ENCODE data around the gene SLC37A2. TPM values are rescaled to one million over a fixed set of nuclear protein-coding genes. Genes with fewer than 3 reads are reported as not detected.

The SLC37A2 gene
- total and polyA plus RNA-seq, 2 of the 13 experiments (the other 11 are each of a cell fraction or from before 2014, with no cell fraction given): 4.6 to 7.1 TPM

GRCh38 chr11:125138966-125139365, 75.9 kb downstream of the SLC37A2 start:
- Histone ChIP-seq H2AFZ (ENCODE audit: low read length) (no peak overlapping the region), H3K27ac (ENCODE audit: extremely low read length, insufficient read depth, low read length) (no peak overlapping the region), H3K4me2 (ENCODE audit: low read depth, low read length) (no peak overlapping the region), H3K9me3 (ENCODE audit: low read length) (no peaks in the 10 kb centered on the region), H3K79me2 (ENCODE audit: insufficient read depth, low read length) (no peaks in the 10 kb centered on the region), H3K4me1 (ENCODE audit: insufficient read depth, low read length) (peaks cover 5% of the 10 kb centered on the region; the same call in 1 of the 2 replicates), H4K20me1 (ENCODE audit: insufficient read depth, low read length) (no peaks in the 10 kb centered on the region), H3K9ac (ENCODE audit: insufficient read depth, low read depth, low read length) (no peak overlapping the region), H3K36me3 (replicated peaks in 1 of 2; ENCODE audit: control insufficient read depth in 1 of 2, insufficient read depth in 2 of 2, low read length in 2 of 2) (no peaks in the 10 kb centered on the region), H3K4me3 (replicated peaks in 1 of 3; ENCODE audit: insufficient read depth in 1 of 3, low read depth in 2 of 3, low read length in 3 of 3) (no peak overlapping the region), H3K27me3 (ENCODE audit: control insufficient read depth in 1 of 2, insufficient read depth in 2 of 2, low read length in 2 of 2) (peaks cover 2 to 52% of the 10 kb centered on the region in 2 experiments)
- no peak for TF ChIP-seq ZFP90 (CRISPR knock-in tag; IDR thresholded peaks at IDR 0.05; ENCODE audit: borderline replicate concordance)
- TF ChIP-seq NFKBIZ (CRISPR knock-in tag; IDR thresholded peaks at IDR 0.05): no peak
- no peak for TF ChIP-seq CBX5 (CRISPR knock-in tag; IDR thresholded peaks at IDR 0.05; ENCODE audit: borderline replicate concordance)
- no peak for TF ChIP-seq ZNF230 (CRISPR knock-in tag; IDR thresholded peaks at IDR 0.05)
- no peak for TF ChIP-seq ELF1 (CRISPR knock-in tag; IDR thresholded peaks at IDR 0.05)
- no peak for TF ChIP-seq ZNF329 (CRISPR knock-in tag; IDR thresholded peaks at IDR 0.05; ENCODE audit: low read depth)
- TF ChIP-seq FOXK2 (IDR thresholded peaks at IDR 0.05): no peak
- TF ChIP-seq, protein P1, sequence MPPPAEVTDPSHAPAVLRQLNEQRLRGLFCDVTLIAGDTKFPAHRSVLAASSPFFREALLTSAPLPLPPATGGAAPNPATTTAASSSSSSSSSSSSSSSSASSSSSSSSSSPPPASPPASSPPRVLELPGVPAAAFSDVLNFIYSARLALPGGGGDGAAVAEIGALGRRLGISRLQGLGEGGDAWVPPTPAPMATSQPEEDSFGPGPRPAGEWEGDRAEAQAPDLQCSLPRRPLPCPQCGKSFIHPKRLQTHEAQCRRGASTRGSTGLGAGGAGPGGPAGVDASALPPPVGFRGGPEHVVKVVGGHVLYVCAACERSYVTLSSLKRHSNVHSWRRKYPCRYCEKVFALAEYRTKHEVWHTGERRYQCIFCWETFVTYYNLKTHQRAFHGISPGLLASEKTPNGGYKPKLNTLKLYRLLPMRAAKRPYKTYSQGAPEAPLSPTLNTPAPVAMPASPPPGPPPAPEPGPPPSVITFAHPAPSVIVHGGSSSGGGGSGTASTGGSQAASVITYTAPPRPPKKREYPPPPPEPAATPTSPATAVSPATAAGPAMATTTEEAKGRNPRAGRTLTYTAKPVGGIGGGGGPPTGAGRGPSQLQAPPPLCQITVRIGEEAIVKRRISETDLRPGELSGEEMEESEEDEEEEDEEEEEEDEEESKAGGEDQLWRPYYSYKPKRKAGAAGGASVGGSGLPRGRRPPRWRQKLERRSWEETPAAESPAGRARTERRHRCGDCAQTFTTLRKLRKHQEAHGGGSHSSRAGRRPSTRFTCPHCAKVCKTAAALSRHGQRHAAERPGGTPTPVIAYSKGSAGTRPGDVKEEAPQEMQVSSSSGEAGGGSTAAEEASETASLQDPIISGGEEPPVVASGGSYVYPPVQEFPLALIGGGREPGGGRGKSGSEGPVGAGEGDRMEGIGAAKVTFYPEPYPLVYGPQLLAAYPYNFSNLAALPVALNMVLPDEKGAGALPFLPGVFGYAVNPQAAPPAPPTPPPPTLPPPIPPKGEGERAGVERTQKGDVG (CRISPR knock-in tag; IDR thresholded peaks at IDR 0.05; ENCODE audit: borderline replicate concordance): no peak
- TF ChIP-seq EEA1 (CRISPR knock-in tag; IDR thresholded peaks at IDR 0.05; ENCODE audit: borderline replicate concordance): no peak
- TF ChIP-seq GLI4 (CRISPR knock-in tag; IDR thresholded peaks at IDR 0.05; ENCODE audit: borderline replicate concordance): no peak
- TF ChIP-seq, protein P2, sequence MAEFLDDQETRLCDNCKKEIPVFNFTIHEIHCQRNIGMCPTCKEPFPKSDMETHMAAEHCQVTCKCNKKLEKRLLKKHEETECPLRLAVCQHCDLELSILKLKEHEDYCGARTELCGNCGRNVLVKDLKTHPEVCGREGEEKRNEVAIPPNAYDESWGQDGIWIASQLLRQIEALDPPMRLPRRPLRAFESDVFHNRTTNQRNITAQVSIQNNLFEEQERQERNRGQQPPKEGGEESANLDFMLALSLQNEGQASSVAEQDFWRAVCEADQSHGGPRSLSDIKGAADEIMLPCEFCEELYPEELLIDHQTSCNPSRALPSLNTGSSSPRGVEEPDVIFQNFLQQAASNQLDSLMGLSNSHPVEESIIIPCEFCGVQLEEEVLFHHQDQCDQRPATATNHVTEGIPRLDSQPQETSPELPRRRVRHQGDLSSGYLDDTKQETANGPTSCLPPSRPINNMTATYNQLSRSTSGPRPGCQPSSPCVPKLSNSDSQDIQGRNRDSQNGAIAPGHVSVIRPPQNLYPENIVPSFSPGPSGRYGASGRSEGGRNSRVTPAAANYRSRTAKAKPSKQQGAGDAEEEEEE (CRISPR knock-in tag; IDR thresholded peaks at IDR 0.05; ENCODE audit: borderline replicate concordance): no peak
- no peak for TF ChIP-seq ZNF121 (CRISPR knock-in tag; IDR thresholded peaks at IDR 0.05)
- TF ChIP-seq ZFAT (CRISPR knock-in tag; conservative IDR thresholded peaks at IDR 0.05): no peak
- TF ChIP-seq, protein P3, sequence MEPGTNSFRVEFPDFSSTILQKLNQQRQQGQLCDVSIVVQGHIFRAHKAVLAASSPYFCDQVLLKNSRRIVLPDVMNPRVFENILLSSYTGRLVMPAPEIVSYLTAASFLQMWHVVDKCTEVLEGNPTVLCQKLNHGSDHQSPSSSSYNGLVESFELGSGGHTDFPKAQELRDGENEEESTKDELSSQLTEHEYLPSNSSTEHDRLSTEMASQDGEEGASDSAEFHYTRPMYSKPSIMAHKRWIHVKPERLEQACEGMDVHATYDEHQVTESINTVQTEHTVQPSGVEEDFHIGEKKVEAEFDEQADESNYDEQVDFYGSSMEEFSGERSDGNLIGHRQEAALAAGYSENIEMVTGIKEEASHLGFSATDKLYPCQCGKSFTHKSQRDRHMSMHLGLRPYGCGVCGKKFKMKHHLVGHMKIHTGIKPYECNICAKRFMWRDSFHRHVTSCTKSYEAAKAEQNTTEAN (CRISPR knock-in tag; conservative IDR thresholded peaks at IDR 0.05): no peak
- TF ChIP-seq ZNF790 (CRISPR knock-in tag; IDR thresholded peaks at IDR 0.05; ENCODE audit: borderline replicate concordance): no peak
- no peak for TF ChIP-seq FOXP1 (IDR thresholded peaks at IDR 0.05)
- TF ChIP-seq FOXP1 (CRISPR knock-in tag; IDR thresholded peaks at IDR 0.05): no peak
- ATAC-seq (no peak), DNase-seq (ENCODE audit: low spot score) (no peak), FAIRE-seq (no peak)
- intact Hi-C loops (cut with micrococcal nuclease; ENCODE audit: unreplicated experiment) (no loop called here), in situ Hi-C loops (cut with HindIII; ENCODE audit: extremely low pct_ligation_motif_present, low pct_unique_long_range_greater_than_20kb) (no loop called here)
- POLR2A ChIA-PET: no interaction called here
- no TSS peak for BruUV-seq (replicated peaks)
- 29% methylated on average over 8 of the region's 8 CpGs for WGBS (ENCODE audit: low lambda C conversion rate)
- CTCF ChIA-PET (ENCODE audit: low intra/inter-chr PET ratio, low total read pairs): no interaction called here
